ENCODE data around the gene FDXR.

The FDXR gene

GRCh38 chr17:74893936-74894671 is 21.3 kb upstream of the FDXR start:
- no peak for DNase-seq

- peak; percentile 15 for DNase-seq
Observed at GRCh38 chr17:74892974-74893911, 20.4 kb upstream of the FDXR start, which contains the start of gene FADS6. Gene FADS6 (minus strand): TSS chr17:74893633. CDS start chr17:74893595, 38 bp downstream.

DNA sequence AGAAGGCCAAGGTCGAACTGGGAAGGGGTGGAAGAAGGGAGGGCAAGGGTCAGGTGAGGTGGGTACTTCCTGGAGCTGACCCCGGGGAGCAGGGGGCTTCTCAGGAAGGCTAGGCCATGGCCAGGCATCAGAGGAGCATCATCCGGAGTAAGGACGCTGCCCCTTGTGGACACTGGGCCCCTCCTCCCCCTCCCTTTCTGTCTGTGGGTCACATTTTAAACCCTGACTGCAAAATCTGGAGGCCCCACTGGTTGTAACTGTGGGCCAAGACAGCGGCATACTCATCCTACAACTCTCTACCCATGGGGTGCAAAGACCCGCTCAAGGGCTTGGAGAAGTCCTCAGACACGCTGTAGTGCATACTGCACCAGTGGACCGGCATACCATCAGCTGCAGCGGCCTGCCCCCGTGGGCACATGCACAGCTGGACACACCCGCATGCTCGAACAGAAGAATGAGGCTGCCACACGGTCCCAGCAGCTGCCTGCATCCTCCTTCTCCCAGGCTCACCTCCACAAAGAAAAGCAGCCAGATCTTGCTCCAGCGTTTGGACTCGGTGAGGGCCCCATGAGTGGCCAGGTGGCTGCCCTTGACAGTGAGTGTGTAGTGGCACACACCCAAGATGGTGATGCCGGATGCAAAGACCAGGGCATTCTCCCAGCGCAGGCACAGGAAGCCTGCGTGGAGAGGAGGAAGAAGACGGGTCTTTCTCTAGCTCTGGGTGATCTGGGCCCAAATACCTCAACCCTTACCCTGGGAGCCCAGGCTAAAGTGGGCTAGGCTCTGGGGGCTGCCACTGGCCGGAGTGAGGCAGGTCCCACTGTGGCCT is 19.4 kb upstream of the FDXR start:
- no peak for DNase-seq

- no peak for DNase-seq
Observed at GRCh38 chr17:74890554-74890953, 17.8 kb upstream of the FDXR start.

DNA sequence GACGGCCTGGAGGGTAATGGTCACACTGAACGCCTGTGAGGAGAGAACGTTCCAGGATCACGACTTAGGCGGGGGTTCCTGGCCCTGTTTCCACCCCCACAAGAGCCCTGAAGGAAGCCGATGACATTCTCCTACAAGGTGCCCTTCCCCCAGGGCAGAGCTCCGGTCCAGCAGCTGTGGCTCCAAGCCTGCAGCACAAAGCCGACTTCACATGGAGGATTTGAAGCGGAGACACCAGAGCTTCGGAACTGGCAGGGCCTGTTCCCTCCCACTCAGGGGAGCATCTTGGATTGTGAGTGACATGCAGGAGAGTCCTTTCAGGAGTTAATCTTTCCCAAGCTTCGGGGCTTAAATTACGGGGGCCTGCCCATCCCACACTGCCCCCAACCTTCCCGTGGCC is 15.7 kb upstream of the FDXR start:
- no peak for DNase-seq

- DNase-seq: no peak
Observed at GRCh38 chr17:74883241-74883745, 10.5 kb upstream of the FDXR start.

DNA sequence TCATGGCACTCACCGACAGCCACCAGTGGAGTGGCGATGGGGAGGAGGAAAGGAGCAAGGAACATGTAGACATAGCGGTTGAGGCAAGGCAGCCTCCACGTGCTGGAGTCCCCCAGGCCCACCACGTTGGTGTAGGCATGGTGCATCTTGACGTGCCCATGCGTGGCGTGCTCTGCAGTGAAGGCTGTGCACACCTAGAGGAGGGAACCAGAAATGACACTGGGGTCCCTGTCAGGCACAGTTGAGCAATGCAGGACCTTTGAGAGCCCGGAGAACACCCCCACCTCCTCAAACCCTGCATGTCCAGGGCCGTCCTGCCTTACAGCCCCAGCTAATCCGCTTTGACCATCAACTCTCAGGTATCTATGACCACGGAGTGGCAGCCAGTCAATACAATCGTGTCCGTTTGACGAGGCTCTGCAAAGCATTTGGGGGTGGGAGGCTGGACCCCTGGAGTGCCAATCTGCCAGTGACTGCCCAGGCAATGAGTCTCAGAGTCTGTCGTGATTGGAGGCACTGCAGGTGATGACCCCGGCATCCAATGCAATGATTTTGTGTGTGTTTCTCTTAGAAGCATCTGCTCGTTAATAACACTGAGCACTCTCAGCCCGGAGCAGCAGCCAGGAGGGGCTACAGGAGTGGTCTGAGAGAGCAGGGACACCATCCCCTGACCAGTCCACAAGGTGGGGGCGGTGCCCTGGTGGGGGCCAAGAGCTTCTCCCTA is 9.9 kb upstream of the FDXR start:
- DNase-seq: no peak

GRCh38 chr17:74881073-74881472 is 8.3 kb upstream of the FDXR start:
- no peak for DNase-seq

DNA sequence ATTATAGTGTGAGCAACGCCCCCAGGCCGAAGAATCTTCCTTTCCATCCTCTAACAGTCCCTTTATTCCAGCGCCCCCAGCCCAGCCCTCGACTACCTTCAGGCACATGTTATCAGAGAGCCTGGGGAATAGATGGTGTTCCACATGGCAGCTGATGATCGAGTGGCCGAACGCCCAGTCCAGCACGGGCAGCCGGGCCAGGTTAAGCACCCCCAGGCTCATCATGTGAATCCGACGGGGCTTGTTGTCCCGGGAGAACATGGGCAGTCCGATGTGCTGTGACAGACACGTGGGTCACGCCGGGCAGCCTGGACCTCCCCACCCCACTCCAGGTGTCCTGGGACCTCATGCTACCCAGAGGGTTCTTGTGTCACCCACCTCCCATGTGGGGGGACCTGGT is 6.5 kb upstream of the FDXR start:
- no peak for DNase-seq

- DNase-seq: no peak
Observed at GRCh38 chr17:74878658-74879057, 5.9 kb upstream of the FDXR start.

GRCh38 chr17:74877592-74878548 is 5.1 kb upstream of the FDXR start:
- no peak for DNase-seq

GRCh38 chr17:74875977-74876593 is 3.3 kb upstream of the FDXR start:
- DNase-seq: no peak

DNA sequence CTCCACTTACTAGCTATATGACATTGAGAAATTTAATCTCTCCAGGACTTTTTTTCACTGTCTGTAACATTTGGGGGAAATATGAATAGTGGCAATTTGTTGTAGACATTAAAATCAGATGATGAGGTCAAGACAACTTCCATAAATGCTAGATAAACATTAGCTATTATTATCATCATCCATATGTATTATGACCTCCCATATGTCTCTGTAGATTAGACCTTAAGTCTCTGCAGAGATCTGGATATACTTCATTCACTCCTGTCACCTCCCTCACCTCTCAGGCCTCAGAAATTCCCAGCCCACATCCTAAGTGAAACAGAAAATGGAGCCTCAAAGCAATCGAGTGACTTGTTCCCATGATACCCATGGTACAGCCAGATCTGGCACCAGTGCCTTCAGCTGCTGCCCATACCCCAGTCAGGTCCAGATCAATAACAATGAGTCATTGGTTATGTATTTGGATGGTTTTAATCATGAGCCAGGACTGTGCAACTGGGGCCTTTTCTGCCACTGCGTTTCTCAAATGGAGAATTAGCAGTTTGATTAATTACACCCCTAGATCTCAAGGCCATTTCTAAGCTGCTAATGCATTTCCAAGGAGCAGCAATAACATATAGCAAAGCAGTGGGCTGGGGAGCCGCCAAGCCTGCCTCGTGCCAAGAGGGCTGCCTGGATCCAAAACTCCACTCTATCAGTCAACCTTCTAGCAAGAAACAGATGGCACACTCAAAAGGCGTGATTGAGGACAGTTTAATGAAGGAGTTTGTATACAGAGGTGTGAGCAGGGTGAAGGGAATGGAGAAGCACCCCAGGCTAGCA is 2.6 kb upstream of the FDXR start:
- no peak for DNase-seq

GRCh38 chr17:74874615-74875037 is 1.8 kb upstream of the FDXR start:
- no peak for DNase-seq

- no peak for DNase-seq
Observed at GRCh38 chr17:74873874-74874614, 1.2 kb upstream of the FDXR start.

DNA sequence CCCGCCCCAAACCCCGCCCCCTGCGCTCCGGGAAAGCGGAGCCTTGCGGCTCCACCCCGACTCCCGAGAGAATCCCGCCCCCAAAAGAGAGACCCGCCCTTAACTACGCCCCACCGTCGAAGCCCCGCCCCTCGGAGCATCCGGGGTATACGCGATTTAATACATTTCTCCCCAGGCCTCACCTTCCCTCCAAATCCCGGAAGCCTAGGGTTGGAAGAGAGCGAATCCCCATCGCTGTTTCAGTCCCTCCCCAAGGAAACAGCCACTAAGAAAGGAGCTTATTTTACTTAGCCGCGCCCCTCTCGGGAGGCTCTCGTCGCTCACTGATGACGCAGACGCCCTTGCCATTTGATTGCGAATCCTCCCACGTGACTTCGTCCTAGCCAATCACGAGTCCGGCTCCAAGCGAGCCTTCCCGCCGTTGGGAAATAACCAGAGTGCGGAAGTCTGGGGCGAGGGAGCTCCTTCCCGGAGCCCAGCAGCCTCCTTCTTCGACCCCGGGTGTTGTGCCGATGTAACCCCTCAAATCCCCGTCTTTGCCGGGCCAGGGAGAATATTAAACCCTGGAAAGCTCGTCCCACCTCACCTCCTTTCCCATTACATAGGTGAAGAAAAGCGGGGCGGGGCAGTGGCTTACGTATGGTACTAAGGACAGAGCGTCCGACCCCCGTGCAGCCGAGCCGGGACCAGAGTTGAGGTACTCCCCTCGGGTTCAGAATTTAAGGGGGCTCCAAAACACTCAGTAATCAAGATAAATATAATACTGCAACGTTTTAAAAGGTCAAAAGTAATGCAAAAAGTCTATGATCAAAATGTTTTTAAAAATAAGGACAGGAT is 461 bp upstream of the FDXR start:
- DNase-seq: peak; percentile 99

- no peak for DNase-seq
Observed at GRCh38 chr17:74871356-74872076, 1.3 kb downstream of the FDXR start.

All from stimulated activated CD4-positive, alpha-beta T cell treated with anti-CD3 and anti-CD28 coated beads, Interleukin-4, amount 100 ng/mL, for 1 hour (primary cell).